IPS-18a (cell line): ENCODE data around the gene TGFBR3L.
A peak's percentile ranks its signal among the peaks of the same experiment; 100 is the strongest.
"Not testable (repeated sequence)": the region's sequence is repeated elsewhere in the genome, so short reads cannot be mapped to it uniquely, and the experiment has no call there.

Experiments used
- H3K27ac ChIP-seq: one replicate; pipeline ENCODE4 v1.5.1; 2013; ENCODE audit warnings: low read length
- H3K27me3 ChIP-seq: one replicate; pipeline ENCODE4 v1.6.1; 2013; ENCODE audit warnings: mild to moderate bottlenecking, low read length; ENCODE audit not compliant: control insufficient read depth, insufficient read depth
- H3K36me3 ChIP-seq: one replicate; pipeline ENCODE4 v1.6.1; 2013; ENCODE audit warnings: low read depth, low read length; ENCODE audit not compliant: control insufficient read depth
- H3K4me1 ChIP-seq: one replicate; pipeline ENCODE4 v1.6.1; 2013; ENCODE audit warnings: low read depth, low read length; ENCODE audit not compliant: control insufficient read depth
- H3K4me3 ChIP-seq: one replicate; pipeline ENCODE4 v1.5.1; 2013; ENCODE audit warnings: low read length
- H3K9ac ChIP-seq: one replicate; pipeline ENCODE4 v1.6.1; 2013; ENCODE audit warnings: mild to moderate bottlenecking, low read length, moderate library complexity
- H3K9me3 ChIP-seq: one replicate; pipeline ENCODE4 v1.6.1; 2013; ENCODE audit warnings: low read depth, low read length; ENCODE audit not compliant: control insufficient read depth

Gene TGFBR3L

GRCh38 chr19:7916103-7916954 lies 1.7 kb downstream of the TGFBR3L start:
- H3K27ac ChIP-seq, result no peak overlapping the region
- no peak overlapping the region for H3K9ac ChIP-seq
- H3K9me3 ChIP-seq, result no peaks in the 10 kb centered on the region
- H3K4me1 ChIP-seq, result peaks cover 8% of the 10 kb centered on the region
- peaks cover 61% of the 10 kb centered on the region for H3K27me3 ChIP-seq
- H3K36me3 ChIP-seq, result peaks cover 9% of the 10 kb centered on the region
- peak overlapping the region; percentile 47 for H3K4me3 ChIP-seq

GRCh38 chr19:7916955-7917266 lies 2.3 kb downstream of the TGFBR3L start:
- H3K4me3 ChIP-seq, result peak overlapping the region; percentile 47

GRCh38 chr19:7917267-7918061 lies 2.8 kb downstream of the TGFBR3L start:
- Histone ChIP-seq H3K36me3 (no peaks in the 10 kb centered on the region), H3K4me1 (peaks cover 9% of the 10 kb centered on the region), H3K27ac (no peak overlapping the region), H3K9me3 (no peaks in the 10 kb centered on the region), H3K9ac (no peak overlapping the region), H3K27me3 (peaks cover 61% of the 10 kb centered on the region), H3K4me3 (peak overlapping the region; percentile 47)

More at GRCh38 chr19:7916955-7917266, 2.3 kb downstream of the TGFBR3L start:
- no peaks in the 10 kb centered on the region for H3K9me3 ChIP-seq
- H3K27ac ChIP-seq, result no peak overlapping the region
- H3K9ac ChIP-seq, result no peak overlapping the region
- H3K4me1 ChIP-seq, result peaks cover 9% of the 10 kb centered on the region
- peaks cover 61% of the 10 kb centered on the region for H3K27me3 ChIP-seq
- peaks cover 3% of the 10 kb centered on the region for H3K36me3 ChIP-seq

- H3K9me3 ChIP-seq, H3K27ac ChIP-seq, H3K9ac ChIP-seq, H3K36me3 ChIP-seq, H3K4me1 ChIP-seq: not testable (repeated sequence)
- Histone ChIP-seq H3K27me3 (peaks cover 61% of the 10 kb centered on the region), H3K4me3 (peak overlapping the region; percentile 47)
Measured at GRCh38 chr19:7918062-7918614, 3.5 kb downstream of the TGFBR3L start.

- peak overlapping the region; percentile 47 for H3K4me3 ChIP-seq
- H3K27me3 ChIP-seq, result peaks cover 59% of the 10 kb centered on the region
- H3K27ac ChIP-seq, result no peak overlapping the region
- H3K9ac ChIP-seq, result no peak overlapping the region
- peaks cover 9% of the 10 kb centered on the region for H3K4me1 ChIP-seq
- no peaks in the 10 kb centered on the region for H3K36me3 ChIP-seq
- H3K9me3 ChIP-seq, result no peaks in the 10 kb centered on the region
Measured at GRCh38 chr19:7918615-7919421, 4.2 kb downstream of the TGFBR3L start.

GRCh38 chr19:7919610-7920518 lies 5.2 kb downstream of the TGFBR3L start, which contains the start of gene SNAPC2:
SNAPC2 (plus strand) TSS chr19:7920338; CDS start chr19:7920367, 29 bp downstream.
- peaks cover 9% of the 10 kb centered on the region for H3K4me1 ChIP-seq
- no peak within 1 kb of the TSS for H3K27ac ChIP-seq
- peaks cover 49% of the 10 kb centered on the region for H3K27me3 ChIP-seq
- H3K36me3 ChIP-seq, result no peaks in the 10 kb centered on the region
- no peak within 1 kb of the TSS for H3K9ac ChIP-seq
- no peaks in the 10 kb centered on the region for H3K9me3 ChIP-seq
- peak within 1 kb of the TSS; percentile 64 for H3K4me3 ChIP-seq

- Histone ChIP-seq H3K4me3 (peak overlapping the region; percentile 64), H3K36me3 (no peaks in the 10 kb centered on the region), H3K27ac (no peak overlapping the region), H3K27me3 (peaks cover 40% of the 10 kb centered on the region), H3K4me1 (peaks cover 9% of the 10 kb centered on the region), H3K9ac (no peak overlapping the region), H3K9me3 (no peaks in the 10 kb centered on the region)
Measured at GRCh38 chr19:7920519-7921301, 6.1 kb downstream of the TGFBR3L start.

- no peak overlapping the region for H3K9ac ChIP-seq
Measured at GRCh38 chr19:7921302-7921966, 6.8 kb downstream of the TGFBR3L start.

GRCh38 chr19:7921967-7922835 lies 7.6 kb downstream of the TGFBR3L start:
- Histone ChIP-seq H3K4me1 (peaks cover 13% of the 10 kb centered on the region), H3K9me3 (no peaks in the 10 kb centered on the region), H3K27me3 (peaks cover 25% of the 10 kb centered on the region), H3K36me3 (no peaks in the 10 kb centered on the region), H3K9ac (no peak overlapping the region), H3K27ac (no peak overlapping the region), H3K4me3 (no peak overlapping the region)

More at GRCh38 chr19:7921302-7921966, 6.8 kb downstream of the TGFBR3L start:
- peak overlapping the region; percentile 60 for H3K4me3 ChIP-seq
- peaks cover 33% of the 10 kb centered on the region for H3K27me3 ChIP-seq
- H3K4me1 ChIP-seq, result peaks cover 13% of the 10 kb centered on the region
- no peaks in the 10 kb centered on the region for H3K9me3 ChIP-seq
- no peaks in the 10 kb centered on the region for H3K36me3 ChIP-seq
- no peak overlapping the region for H3K27ac ChIP-seq
